ENCODE data around the gene ARMC7.

DNA sequence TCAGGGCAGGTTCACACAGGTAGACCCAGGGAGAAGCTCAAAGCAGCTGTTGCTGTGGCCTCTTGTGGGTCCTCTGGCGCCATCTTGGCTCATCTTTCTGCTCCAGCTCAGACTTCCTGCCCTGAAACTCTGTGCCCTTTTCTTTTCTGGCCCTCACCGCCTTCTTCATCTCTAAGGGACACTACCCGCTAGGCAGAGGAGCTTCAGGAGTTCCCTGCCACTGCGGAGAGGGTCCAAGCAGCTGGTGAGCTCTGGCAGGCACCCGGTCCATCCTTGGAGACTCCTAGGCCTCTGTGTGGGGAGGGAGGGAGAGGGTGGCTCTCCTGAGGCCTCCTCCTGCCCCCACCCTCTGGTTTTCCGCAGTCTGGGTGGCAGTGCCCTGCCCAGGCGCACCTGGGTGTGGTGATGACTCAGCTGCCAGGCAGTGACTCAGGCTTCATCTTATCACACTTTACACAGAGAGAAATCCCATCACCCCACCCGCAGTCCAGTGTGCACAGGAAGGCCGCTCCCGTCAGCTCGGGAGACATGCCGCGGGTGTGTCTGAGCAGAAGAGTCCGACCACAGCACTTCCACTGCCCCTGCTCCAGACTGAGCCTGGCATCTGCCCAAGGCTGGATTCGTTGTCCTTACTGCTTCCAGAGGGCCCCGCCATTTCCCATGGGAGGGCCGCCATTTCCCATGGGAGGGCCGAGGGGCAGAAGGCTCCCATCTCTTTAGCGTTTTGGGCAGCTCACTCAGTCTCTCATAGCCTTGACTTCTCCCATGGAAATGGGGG, 14.5 kb downstream of the ARMC7 start:
- TF ChIP-seq, protein P1, sequence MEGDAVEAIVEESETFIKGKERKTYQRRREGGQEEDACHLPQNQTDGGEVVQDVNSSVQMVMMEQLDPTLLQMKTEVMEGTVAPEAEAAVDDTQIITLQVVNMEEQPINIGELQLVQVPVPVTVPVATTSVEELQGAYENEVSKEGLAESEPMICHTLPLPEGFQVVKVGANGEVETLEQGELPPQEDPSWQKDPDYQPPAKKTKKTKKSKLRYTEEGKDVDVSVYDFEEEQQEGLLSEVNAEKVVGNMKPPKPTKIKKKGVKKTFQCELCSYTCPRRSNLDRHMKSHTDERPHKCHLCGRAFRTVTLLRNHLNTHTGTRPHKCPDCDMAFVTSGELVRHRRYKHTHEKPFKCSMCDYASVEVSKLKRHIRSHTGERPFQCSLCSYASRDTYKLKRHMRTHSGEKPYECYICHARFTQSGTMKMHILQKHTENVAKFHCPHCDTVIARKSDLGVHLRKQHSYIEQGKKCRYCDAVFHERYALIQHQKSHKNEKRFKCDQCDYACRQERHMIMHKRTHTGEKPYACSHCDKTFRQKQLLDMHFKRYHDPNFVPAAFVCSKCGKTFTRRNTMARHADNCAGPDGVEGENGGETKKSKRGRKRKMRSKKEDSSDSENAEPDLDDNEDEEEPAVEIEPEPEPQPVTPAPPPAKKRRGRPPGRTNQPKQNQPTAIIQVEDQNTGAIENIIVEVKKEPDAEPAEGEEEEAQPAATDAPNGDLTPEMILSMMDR (IDR thresholded peaks at IDR 0.05 in 2 of 3, conservative IDR thresholded peaks at IDR 0.05 in 1 of 3; ENCODE audit: borderline replicate concordance in 1 of 3, insufficient read depth in 1 of 3, low read depth in 2 of 3, low read length in 2 of 3), result 0 out of 6 replicates have a peak, but pooled peaks of 1 of the 3 experiments have one; percentile 3
- TF ChIP-seq EZH2phosphoT487 (IDR thresholded peaks at IDR 0.05; ENCODE audit: borderline replicate concordance) (no peak), SIN3A (IDR thresholded peaks at IDR 0.05; ENCODE audit: low read depth) (no peak), RAD21 (IDR thresholded peaks at IDR 0.05; ENCODE audit: low read depth) (no peak), POLR2A (IDR thresholded peaks at IDR 0.05; ENCODE audit: borderline replicate concordance, extremely low read depth, insufficient read depth, insufficient read length) (peak; percentile 77)

Data from HCT116 (cell line).